Caco-2 (cell line): ENCODE data around the gene AKR1C8. TPM values are rescaled to one million over a fixed set of nuclear protein-coding genes. Genes with fewer than 3 reads are reported as not detected.
"Not testable (repeated sequence)": the region's sequence is repeated elsewhere in the genome, so short reads cannot be mapped to it uniquely, and the experiment has no call there.

ENCODE experiments used
- BruUV-seq: library from RNA; stranded (reverse); fragments of 400-500 nt; replicated peaks from 2 replicates; lab custom pipeline; 2021; lab: Mats Ljungman, UMichigan
- CTCF ChIA-PET: fragments of 300-600 bp; sonication (Branson Sonifier 250); formaldehyde crosslinking; loops from one replicate; lab custom pipeline; 2022; ENCODE audit warnings: antibody characterized with exemption; lab: Charles Lee
- POLR2A ChIA-PET: fragments of 300-600 bp; sonication (Branson Sonifier 250); formaldehyde crosslinking; loops from one replicate; lab custom pipeline; 2022; ENCODE audit warnings: antibody characterized with exemption; lab: Charles Lee
- DNase-seq, 2 experiments: peaks; one replicate each; pipeline versions ENCODE4 v3.0.0 to v3.0.0-alpha.2; 2020 to 2022
- H3K27me3 ChIP-seq: replicated peaks from 2 replicates; pipeline ENCODE4 v1.6.0; 2011; ENCODE audit warnings: low read length; ENCODE audit not compliant: control insufficient read depth, insufficient read depth
- H3K36me3 ChIP-seq: 2 replicates; pipeline ENCODE4 v1.5.1; 2011; ENCODE audit warnings: low read length; ENCODE audit not compliant: control insufficient read depth, insufficient read depth
- H3K4me1 ChIP-seq: fragments of 250-450 bp; sonication (Bioruptor Pico); 2 replicates; pipeline ENCODE4 v1.5.1; 2020; ENCODE audit warnings: mild to moderate bottlenecking
- H3K4me3 ChIP-seq: 2 replicates; pipeline ENCODE4 v1.5.1; 2011; ENCODE audit warnings: low read depth, mild to moderate bottlenecking, control low read depth, low read length
- H3K9me3 ChIP-seq: fragments of 250-450 bp; sonication (Bioruptor Pico); 2 replicates; pipeline ENCODE4 v1.5.1; 2020; ENCODE audit warnings: mild to moderate bottlenecking, moderate library complexity
- H3K27ac Mint-ChIP-seq: one replicate; pipeline ENCODE4 v1.8.0; 2022; ENCODE audit warnings: mixed read lengths; ENCODE audit not compliant: unreplicated experiment
- H3K27me3 Mint-ChIP-seq: one replicate; pipeline ENCODE4 v1.8.0; 2022; ENCODE audit warnings: mixed read lengths; ENCODE audit not compliant: insufficient read depth, unreplicated experiment
- H3K36me3 Mint-ChIP-seq: one replicate; pipeline ENCODE4 v1.8.0; 2022; ENCODE audit warnings: mild to moderate bottlenecking, mixed read lengths; ENCODE audit not compliant: insufficient read depth, unreplicated experiment
- H3K4me1 Mint-ChIP-seq: one replicate; pipeline ENCODE4 v1.8.0; 2022; ENCODE audit warnings: low read depth, mixed read lengths; ENCODE audit not compliant: unreplicated experiment
- H3K4me3 Mint-ChIP-seq: one replicate; pipeline ENCODE4 v1.8.0; 2022; ENCODE audit warnings: mild to moderate bottlenecking, moderate library complexity, mixed read lengths; ENCODE audit not compliant: unreplicated experiment
- H3K9me3 Mint-ChIP-seq: one replicate; pipeline ENCODE4 v1.8.0; 2022; ENCODE audit warnings: mixed read lengths; ENCODE audit not compliant: unreplicated experiment
- CTCF ChIP-seq, 2 experiments: fragments of 200-600 bp in 1 of 2; IDR thresholded peaks; 1 replicate in 1 of 2; 2 replicates in 1 of 2; pipeline versions ENCODE4 v1.5.1 to v1.8.0; 2011 to 2022; ENCODE audit warnings: antibody characterized with exemption in 1 of 2, control low read depth in 1 of 2, inconsistent platforms in 1 of 2, low read depth in 1 of 2, low read length in 1 of 2, mild to moderate bottlenecking in 1 of 2, moderate library complexity in 1 of 2; ENCODE audit not compliant: insufficient read depth in 1 of 2, severe bottlenecking in 1 of 2, unreplicated experiment in 1 of 2
- intact Hi-C: fragments of 100-400 bp; cut with micrococcal nuclease; formaldehyde crosslinking; loops from one replicate; pipeline ENCODE4 v1.10.0; 2022; ENCODE audit not compliant: unreplicated experiment
- total RNA-seq: library from RNA; stranded (reverse); gene quantifications from 2 replicates; pipeline ENCODE4 v1.2.3, GENCODE V29; 2022

Gene AKR1C8
- total RNA-seq, 1 experiment from 2014 or later: not detected

GRCh38 chr10:5117026-5117425 is 67.9 kb downstream of the AKR1C8 start:
- no peaks in the 10 kb centered on the region for H3K27me3 Mint-ChIP-seq

GRCh38 chr10:5116621-5117020 is 68.3 kb downstream of the AKR1C8 start:
- intact Hi-C loops: no loop called here

More at GRCh38 chr10:5117026-5117425, 67.9 kb downstream of the AKR1C8 start:
- Mint-ChIP-seq H3K27ac (no peak overlapping the region), H3K36me3 (no peaks in the 10 kb centered on the region), H3K4me1 (no peaks in the 10 kb centered on the region), H3K9me3 (peaks cover 55% of the 10 kb centered on the region), H3K4me3 (no peak overlapping the region)
- no peak for DNase-seq
- Histone ChIP-seq H3K4me3 (no peak overlapping the region), H3K36me3 (no peaks in the 10 kb centered on the region), H3K27me3 (no peaks in the 10 kb centered on the region), H3K9me3 (peaks cover 21% of the 10 kb centered on the region), H3K4me1 (0 out of 2 replicates have a peak, but pooled peaks cover 3% of the 10 kb centered on the region)
- ChIA-PET CTCF (no interaction called here), POLR2A (no interaction called here)
- no TSS peak for BruUV-seq
- TF ChIP-seq CTCF (IDR thresholded peaks at IDR 0.05; ENCODE audit: insufficient read depth in 1 of 2, low read depth in 1 of 2, low read length in 1 of 2, severe bottlenecking in 1 of 2, unreplicated experiment in 1 of 2): no peak
- intact Hi-C loops: no loop called here

GRCh38 chr10:5109861-5110260 is 75.1 kb downstream of the AKR1C8 start:
- H3K36me3 ChIP-seq, BruUV-seq, H3K27ac Mint-ChIP-seq, POLR2A ChIA-PET, H3K4me1 Mint-ChIP-seq, H3K27me3 ChIP-seq, H3K4me3 Mint-ChIP-seq, H3K9me3 ChIP-seq, H3K36me3 Mint-ChIP-seq, H3K27me3 Mint-ChIP-seq, H3K4me1 ChIP-seq, H3K4me3 ChIP-seq, DNase-seq, CTCF ChIA-PET: not testable (repeated sequence)
- intact Hi-C loops: loop anchor here (5.0 kb wide), 1 partner anchor 37 kb away; no protein-coding TSS in a partner anchor
- H3K9me3 Mint-ChIP-seq: peaks cover 10% of the 10 kb centered on the region

More at GRCh38 chr10:5116621-5117020, 68.3 kb downstream of the AKR1C8 start:
- H3K9me3 Mint-ChIP-seq: peaks cover 51% of the 10 kb centered on the region
- H3K36me3 Mint-ChIP-seq: no peaks in the 10 kb centered on the region
- no peaks in the 10 kb centered on the region for H3K36me3 ChIP-seq
- H3K27me3 ChIP-seq: no peaks in the 10 kb centered on the region
- TF ChIP-seq CTCF (IDR thresholded peaks at IDR 0.05; ENCODE audit: insufficient read depth in 1 of 2, low read depth in 1 of 2, low read length in 1 of 2, severe bottlenecking in 1 of 2, unreplicated experiment in 1 of 2): no peak
- no TSS peak for BruUV-seq
- ChIA-PET CTCF (no interaction called here), POLR2A (no interaction called here)
- no peaks in the 10 kb centered on the region for H3K27me3 Mint-ChIP-seq
- DNase-seq: no peak
- H3K9me3 ChIP-seq: peaks cover 21% of the 10 kb centered on the region
- no peak overlapping the region for H3K4me3 ChIP-seq
- no peak overlapping the region for H3K27ac Mint-ChIP-seq
- no peaks in the 10 kb centered on the region for H3K4me1 Mint-ChIP-seq
- 0 out of 2 replicates have a peak, but pooled peaks cover 3% of the 10 kb centered on the region for H3K4me1 ChIP-seq
- H3K4me3 Mint-ChIP-seq: no peak overlapping the region
